Loucy (cell line): Measurements from ENCODE around the gene MAML3.

Source experiments
- H2AFZ ChIP-seq: fragments of 200-600 bp; sonication (generic); 2 replicates; pipeline ENCODE4 v1.6.0; 2016; ENCODE audit warnings: antibody characterized with exemption, mild to moderate bottlenecking, low read length, moderate library complexity
- H3F3A ChIP-seq: fragments of 200-600 bp; 2 replicates; pipeline ENCODE4 v1.6.0; 2016; ENCODE audit warnings: antibody characterized with exemption, low read depth, mild to moderate bottlenecking
- H3K27me3 ChIP-seq: fragments of 200-600 bp; sonication (generic); 2 replicates; pipeline ENCODE4 v1.6.1; 2014; ENCODE audit warnings: low read length, mild to moderate bottlenecking; ENCODE audit not compliant: insufficient read depth, poor library complexity, severe bottlenecking
- H3K36me3 ChIP-seq: fragments of 200-600 bp; sonication (generic); 2 replicates; pipeline ENCODE4 v1.6.1; 2016; ENCODE audit warnings: low read length; ENCODE audit not compliant: insufficient read depth
- H3K4me1 ChIP-seq: fragments of 200-600 bp; sonication (generic); 2 replicates; pipeline ENCODE4 v1.5.1; 2014; ENCODE audit warnings: low read length, mild to moderate bottlenecking; ENCODE audit not compliant: insufficient read depth, poor library complexity, severe bottlenecking
- H3K4me2 ChIP-seq: fragments of 200-600 bp; sonication (generic); 2 replicates; pipeline ENCODE4 v1.6.0; 2014; ENCODE audit warnings: antibody characterized with exemption, low read length, low read depth, mild to moderate bottlenecking; ENCODE audit not compliant: poor library complexity, severe bottlenecking
- H3K4me3 ChIP-seq: fragments of 200-600 bp; sonication (generic); 2 replicates; pipeline ENCODE4 v1.5.1; 2014; ENCODE audit warnings: low read length, mild to moderate bottlenecking, mixed read lengths; ENCODE audit not compliant: poor library complexity, severe bottlenecking
- H3K79me2 ChIP-seq: fragments of 200-600 bp; sonication (generic); 2 replicates; pipeline ENCODE4 v1.6.1; 2014; ENCODE audit warnings: low read length; ENCODE audit not compliant: insufficient read depth
- H3K9ac ChIP-seq: fragments of 200-600 bp; sonication (generic); 2 replicates; pipeline ENCODE4 v1.6.0; 2014; ENCODE audit warnings: mild to moderate bottlenecking, low read depth, low read length, moderate library complexity; ENCODE audit not compliant: poor library complexity, severe bottlenecking
- H3K9me2 ChIP-seq: fragments of 200-600 bp; sonication (generic); replicated peaks from 2 replicates; pipeline ENCODE4 v1.6.1; 2016; ENCODE audit warnings: low read depth, low read length, mixed read lengths
- H3K9me3 ChIP-seq: fragments of 200-600 bp; sonication (generic); 2 replicates; pipeline ENCODE4 v1.6.1; 2014; ENCODE audit warnings: mild to moderate bottlenecking, antibody characterized with exemption, low read length, low read depth; ENCODE audit not compliant: insufficient read depth
- H4K20me1 ChIP-seq: fragments of 200-600 bp; sonication (generic); 2 replicates; pipeline ENCODE4 v1.6.0; 2014; ENCODE audit warnings: antibody characterized with exemption, low read length, mild to moderate bottlenecking; ENCODE audit not compliant: insufficient read depth, poor library complexity, severe bottlenecking
- EZH2phosphoT487 ChIP-seq: fragments of 200-600 bp; IDR thresholded peaks from 2 replicates; pipeline ENCODE4 v1.6.1; 2018; ENCODE audit warnings: antibody characterized with exemption, mild to moderate bottlenecking, moderate library complexity, borderline replicate concordance
- TF ChIP-seq, protein P1 (sequence below): fragments of 200-600 bp; sonication (generic); conservative IDR thresholded peaks from 2 replicates; pipeline ENCODE4 v1.5.1; 2014; ENCODE audit warnings: mild to moderate bottlenecking, antibody characterized with exemption, low read length

Gene MAML3

DNA sequence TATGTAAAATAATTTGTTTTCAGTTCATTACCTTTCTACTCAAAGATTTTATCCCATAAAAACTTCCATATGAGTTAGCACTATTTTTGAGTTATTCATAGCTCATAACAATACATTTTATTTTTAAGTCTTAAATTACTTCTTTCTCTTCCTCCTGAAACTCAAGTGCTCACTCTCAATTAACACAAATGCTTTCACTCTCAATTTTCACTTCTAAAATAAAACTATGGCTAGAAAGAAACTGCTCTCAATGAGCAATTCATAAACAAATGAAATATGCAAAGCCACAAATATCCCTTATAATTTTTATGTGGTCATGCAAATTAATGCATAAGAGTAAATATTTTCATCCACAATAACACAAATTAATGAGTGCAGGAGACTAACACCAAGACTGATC is 38.8 kb downstream of the MAML3 start:
- Histone ChIP-seq H4K20me1 (no peaks in the 10 kb centered on the region), H3K4me3 (no peak overlapping the region), H3K9me2 (no peaks in the 10 kb centered on the region), H3K27me3 (no peaks in the 10 kb centered on the region), H2AFZ (no peak overlapping the region), H3K9me3 (no peaks in the 10 kb centered on the region), H3K36me3 (no peaks in the 10 kb centered on the region), H3K4me1 (peaks cover 68% of the 10 kb centered on the region), H3K4me2 (peak overlapping the region; percentile 82), H3K79me2 (peaks cover 69% of the 10 kb centered on the region), H3K9ac (peak overlapping the region; percentile 64), H3F3A (peaks cover 2% of the 10 kb centered on the region)
- TF ChIP-seq, protein P1, sequence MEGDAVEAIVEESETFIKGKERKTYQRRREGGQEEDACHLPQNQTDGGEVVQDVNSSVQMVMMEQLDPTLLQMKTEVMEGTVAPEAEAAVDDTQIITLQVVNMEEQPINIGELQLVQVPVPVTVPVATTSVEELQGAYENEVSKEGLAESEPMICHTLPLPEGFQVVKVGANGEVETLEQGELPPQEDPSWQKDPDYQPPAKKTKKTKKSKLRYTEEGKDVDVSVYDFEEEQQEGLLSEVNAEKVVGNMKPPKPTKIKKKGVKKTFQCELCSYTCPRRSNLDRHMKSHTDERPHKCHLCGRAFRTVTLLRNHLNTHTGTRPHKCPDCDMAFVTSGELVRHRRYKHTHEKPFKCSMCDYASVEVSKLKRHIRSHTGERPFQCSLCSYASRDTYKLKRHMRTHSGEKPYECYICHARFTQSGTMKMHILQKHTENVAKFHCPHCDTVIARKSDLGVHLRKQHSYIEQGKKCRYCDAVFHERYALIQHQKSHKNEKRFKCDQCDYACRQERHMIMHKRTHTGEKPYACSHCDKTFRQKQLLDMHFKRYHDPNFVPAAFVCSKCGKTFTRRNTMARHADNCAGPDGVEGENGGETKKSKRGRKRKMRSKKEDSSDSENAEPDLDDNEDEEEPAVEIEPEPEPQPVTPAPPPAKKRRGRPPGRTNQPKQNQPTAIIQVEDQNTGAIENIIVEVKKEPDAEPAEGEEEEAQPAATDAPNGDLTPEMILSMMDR: no peak
- no peak for TF ChIP-seq EZH2phosphoT487

DNA sequence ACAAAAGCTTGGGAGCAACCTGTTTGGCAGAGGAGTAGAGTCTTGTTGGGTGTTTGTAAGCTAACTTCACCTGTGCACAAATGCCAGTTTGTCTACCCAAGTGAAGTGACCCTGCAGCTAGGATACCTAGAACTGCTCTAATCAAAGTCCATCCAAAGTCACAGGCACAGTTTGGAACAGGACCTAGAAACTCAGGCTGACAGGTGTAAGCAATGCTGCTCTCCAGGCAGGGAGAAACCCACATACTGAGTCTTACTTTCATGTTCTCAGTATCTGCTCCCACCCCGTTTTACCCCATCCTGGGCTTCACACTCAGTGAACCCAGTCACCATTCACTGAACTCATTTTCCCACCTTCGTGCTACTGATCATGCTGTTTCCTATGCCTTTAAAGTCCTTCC is 40.3 kb downstream of the MAML3 start:
- H3K4me3 ChIP-seq: no peak overlapping the region
- no peaks in the 10 kb centered on the region for H4K20me1 ChIP-seq
- no peaks in the 10 kb centered on the region for H3K9me2 ChIP-seq
- TF ChIP-seq, protein P1: no peak
- no peak for TF ChIP-seq EZH2phosphoT487
- no peaks in the 10 kb centered on the region for H3K27me3 ChIP-seq
- H3F3A ChIP-seq: peaks cover 2% of the 10 kb centered on the region
- H3K4me1 ChIP-seq: peaks cover 78% of the 10 kb centered on the region
- H3K36me3 ChIP-seq: no peaks in the 10 kb centered on the region
- H3K79me2 ChIP-seq: peaks cover 72% of the 10 kb centered on the region
- H2AFZ ChIP-seq: no peak overlapping the region
- no peak overlapping the region for H3K4me2 ChIP-seq
- no peak overlapping the region for H3K9ac ChIP-seq
- H3K9me3 ChIP-seq: no peaks in the 10 kb centered on the region

DNA sequence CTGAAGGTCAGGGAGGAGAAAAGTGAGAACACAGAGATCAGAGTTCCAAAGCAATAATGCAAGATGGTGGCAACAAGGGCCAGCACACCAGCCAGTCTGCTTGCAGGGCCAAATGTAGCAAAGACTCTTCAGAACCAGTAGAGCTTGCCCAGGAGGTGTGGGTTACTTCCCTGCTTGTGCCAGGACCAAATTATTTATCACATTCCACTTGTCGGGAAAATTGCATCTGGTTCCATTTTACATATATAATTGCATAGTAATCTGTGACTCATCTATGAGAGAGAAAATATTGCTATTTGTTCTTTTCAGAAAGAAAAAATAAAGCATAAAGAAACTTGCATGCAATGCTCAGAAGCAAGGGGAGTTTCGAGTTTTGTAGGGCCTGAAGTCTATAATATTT is 41.4 kb downstream of the MAML3 start:
- H2AFZ ChIP-seq: no peak overlapping the region
- peaks cover 74% of the 10 kb centered on the region for H3K79me2 ChIP-seq
- no peaks in the 10 kb centered on the region for H4K20me1 ChIP-seq
- H3K9me3 ChIP-seq: no peaks in the 10 kb centered on the region
- no peaks in the 10 kb centered on the region for H3K36me3 ChIP-seq
- TF ChIP-seq, protein P1: no peak
- TF ChIP-seq EZH2phosphoT487: no peak
- no peak overlapping the region for H3K4me3 ChIP-seq
- H3K9ac ChIP-seq: no peak overlapping the region
- peaks cover 2% of the 10 kb centered on the region for H3F3A ChIP-seq
- H3K4me2 ChIP-seq: no peak overlapping the region
- peaks cover 80% of the 10 kb centered on the region for H3K4me1 ChIP-seq
- no peaks in the 10 kb centered on the region for H3K27me3 ChIP-seq
- H3K9me2 ChIP-seq: no peaks in the 10 kb centered on the region
